HEK293 (cell line): ENCODE data around the gene HNF1B.

ENCODE experiments used
- TF ChIP-seq, protein P1 (sequence below): fragments of 450-650 bp; formaldehyde crosslinking; IDR thresholded peaks from 2 replicates; pipeline ENCODE4 v1.5.1; 2016; ENCODE audit warnings: missing biosample characterization, missing genetic modification characterization
- TF ChIP-seq, protein P2 (sequence below): fragments of 450-650 bp; formaldehyde crosslinking; IDR thresholded peaks from 2 replicates; pipeline ENCODE4 v1.5.1; 2016; ENCODE audit warnings: missing biosample characterization, missing genetic modification characterization

DNA sequence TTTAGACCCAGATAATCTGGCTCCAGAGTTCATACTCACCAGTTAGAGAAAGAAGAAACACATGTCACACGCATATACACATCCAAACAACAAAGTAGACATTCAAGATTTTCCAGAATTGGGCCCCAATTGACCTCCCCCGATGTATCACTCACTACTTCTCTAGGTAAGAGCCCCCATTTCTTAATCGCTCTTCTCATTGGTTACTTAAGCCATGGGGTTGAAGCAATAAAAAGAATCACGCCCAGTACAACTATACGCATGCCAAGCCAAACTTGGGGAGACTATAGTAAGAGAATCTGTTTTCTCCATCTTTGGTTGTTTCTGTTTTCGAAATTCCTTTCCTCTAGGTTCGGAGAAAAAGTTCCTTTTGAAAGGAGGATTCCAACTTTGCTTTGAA lies 102.2 kb downstream of the HNF1B start:
- TF ChIP-seq, protein P1, sequence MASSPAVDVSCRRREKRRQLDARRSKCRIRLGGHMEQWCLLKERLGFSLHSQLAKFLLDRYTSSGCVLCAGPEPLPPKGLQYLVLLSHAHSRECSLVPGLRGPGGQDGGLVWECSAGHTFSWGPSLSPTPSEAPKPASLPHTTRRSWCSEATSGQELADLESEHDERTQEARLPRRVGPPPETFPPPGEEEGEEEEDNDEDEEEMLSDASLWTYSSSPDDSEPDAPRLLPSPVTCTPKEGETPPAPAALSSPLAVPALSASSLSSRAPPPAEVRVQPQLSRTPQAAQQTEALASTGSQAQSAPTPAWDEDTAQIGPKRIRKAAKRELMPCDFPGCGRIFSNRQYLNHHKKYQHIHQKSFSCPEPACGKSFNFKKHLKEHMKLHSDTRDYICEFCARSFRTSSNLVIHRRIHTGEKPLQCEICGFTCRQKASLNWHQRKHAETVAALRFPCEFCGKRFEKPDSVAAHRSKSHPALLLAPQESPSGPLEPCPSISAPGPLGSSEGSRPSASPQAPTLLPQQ, result no peak
- TF ChIP-seq, protein P2, sequence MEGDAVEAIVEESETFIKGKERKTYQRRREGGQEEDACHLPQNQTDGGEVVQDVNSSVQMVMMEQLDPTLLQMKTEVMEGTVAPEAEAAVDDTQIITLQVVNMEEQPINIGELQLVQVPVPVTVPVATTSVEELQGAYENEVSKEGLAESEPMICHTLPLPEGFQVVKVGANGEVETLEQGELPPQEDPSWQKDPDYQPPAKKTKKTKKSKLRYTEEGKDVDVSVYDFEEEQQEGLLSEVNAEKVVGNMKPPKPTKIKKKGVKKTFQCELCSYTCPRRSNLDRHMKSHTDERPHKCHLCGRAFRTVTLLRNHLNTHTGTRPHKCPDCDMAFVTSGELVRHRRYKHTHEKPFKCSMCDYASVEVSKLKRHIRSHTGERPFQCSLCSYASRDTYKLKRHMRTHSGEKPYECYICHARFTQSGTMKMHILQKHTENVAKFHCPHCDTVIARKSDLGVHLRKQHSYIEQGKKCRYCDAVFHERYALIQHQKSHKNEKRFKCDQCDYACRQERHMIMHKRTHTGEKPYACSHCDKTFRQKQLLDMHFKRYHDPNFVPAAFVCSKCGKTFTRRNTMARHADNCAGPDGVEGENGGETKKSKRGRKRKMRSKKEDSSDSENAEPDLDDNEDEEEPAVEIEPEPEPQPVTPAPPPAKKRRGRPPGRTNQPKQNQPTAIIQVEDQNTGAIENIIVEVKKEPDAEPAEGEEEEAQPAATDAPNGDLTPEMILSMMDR (tag by site-specific recombination), result no peak
